WTC11 (cell line): ENCODE measurements around the gene NDUFS6. TPM values are rescaled to one million over a fixed set of nuclear protein-coding genes. Genes with fewer than 3 reads are reported as not detected.

Source experiments
- ATAC-seq: fragments of 200-7000 bp; cut with Tn5 transposase; 2 replicates; pipeline ENCODE4 v1.10.0; 2021; ENCODE audit warnings: mild to moderate bottlenecking, moderate library complexity
- CTCF ChIA-PET: fragments of 300-600 bp; sonication (Branson Sonifier 250); formaldehyde crosslinking; loops from one replicate; lab custom pipeline; 2021; ENCODE audit warnings: antibody characterized with exemption; lab: Charles Lee
- POLR2A ChIA-PET: fragments of 350-600 bp; sonication (Branson Sonifier 250); formaldehyde crosslinking; loops from one replicate; lab custom pipeline; 2021; ENCODE audit warnings: antibody characterized with exemption; lab: Charles Lee
- DNase-seq: peaks from one replicate; pipeline ENCODE4 v3.0.0; 2021; ENCODE audit warnings: low spot score
- H3K27ac Mint-ChIP-seq: 2 replicates; pipeline ENCODE4 v1.8.0; 2021; ENCODE audit warnings: mixed read lengths
- H3K27me3 Mint-ChIP-seq: 2 replicates; pipeline ENCODE4 v1.8.0; 2021; ENCODE audit warnings: low read depth, mild to moderate bottlenecking, moderate library complexity, mixed read lengths
- H3K36me3 Mint-ChIP-seq: 2 replicates; pipeline ENCODE4 v1.8.0; 2021; ENCODE audit warnings: mixed read lengths
- H3K4me1 Mint-ChIP-seq: 2 replicates; pipeline ENCODE4 v1.8.0; 2022; ENCODE audit warnings: mixed read lengths
- H3K4me3 Mint-ChIP-seq: 2 replicates; pipeline ENCODE4 v1.8.0; 2021; ENCODE audit warnings: mild to moderate bottlenecking, moderate library complexity, mixed read lengths
- H3K9me3 Mint-ChIP-seq: 2 replicates; pipeline ENCODE4 v1.8.0; 2021; ENCODE audit warnings: mixed read lengths
- ATF1 ChIP-seq: sonication (generic); formaldehyde crosslinking; IDR thresholded peaks from 2 replicates; pipeline ENCODE4 v1.8.1; 2023; ENCODE audit warnings: mild to moderate bottlenecking, moderate library complexity, missing genetic modification reagents
- ATF2 ChIP-seq: sonication (generic); formaldehyde crosslinking; IDR thresholded peaks from 2 replicates; pipeline ENCODE4 v1.8.1; 2022; ENCODE audit warnings: low read depth, missing genetic modification reagents, borderline replicate concordance
- CREB1 ChIP-seq: sonication (generic); formaldehyde crosslinking; IDR thresholded peaks from 2 replicates; pipeline ENCODE4 v1.8.0; 2023; ENCODE audit warnings: mild to moderate bottlenecking, missing genetic modification reagents
- CREM ChIP-seq: sonication (generic); formaldehyde crosslinking; IDR thresholded peaks from 2 replicates; pipeline ENCODE4 v1.8.1; 2022; ENCODE audit warnings: mild to moderate bottlenecking, missing genetic modification reagents, moderate library complexity
- ESRRA ChIP-seq: sonication (generic); formaldehyde crosslinking; IDR thresholded peaks from 2 replicates; pipeline ENCODE4 v1.8.1; 2022; ENCODE audit warnings: mild to moderate bottlenecking, missing genetic modification reagents, borderline replicate concordance
- ETV6 ChIP-seq: sonication (generic); formaldehyde crosslinking; IDR thresholded peaks from 2 replicates; pipeline ENCODE4 v1.8.1; 2022; ENCODE audit warnings: mild to moderate bottlenecking, missing genetic modification reagents
- HMGA2 ChIP-seq: fragments of 250-450 bp; sonication (Bioruptor Pico); IDR thresholded peaks from 2 replicates; pipeline ENCODE4 v1.4.0; 2021; ENCODE audit warnings: mild to moderate bottlenecking, moderate library complexity
- NFYB ChIP-seq: sonication (generic); formaldehyde crosslinking; conservative IDR thresholded peaks from 2 replicates; pipeline ENCODE4 v1.8.0; 2022; ENCODE audit warnings: low read depth, missing genetic modification reagents
- NR2C2 ChIP-seq: sonication (generic); formaldehyde crosslinking; IDR thresholded peaks from 2 replicates; pipeline ENCODE4 v1.8.0; 2022; ENCODE audit warnings: mild to moderate bottlenecking, missing genetic modification reagents
- SMAD4 ChIP-seq: sonication (generic); formaldehyde crosslinking; IDR thresholded peaks from 2 replicates; pipeline ENCODE4 v1.8.0; 2022; ENCODE audit warnings: mild to moderate bottlenecking, missing genetic modification reagents
- TCF7 ChIP-seq: sonication (generic); formaldehyde crosslinking; IDR thresholded peaks from 2 replicates; pipeline ENCODE4 v1.8.0; 2022; ENCODE audit warnings: mild to moderate bottlenecking, low read depth, missing genetic modification reagents, moderate library complexity
- TEAD4 ChIP-seq: sonication (generic); formaldehyde crosslinking; IDR thresholded peaks from 2 replicates; pipeline ENCODE4 v1.8.0; 2022; ENCODE audit warnings: mild to moderate bottlenecking, missing genetic modification reagents
- USF1 ChIP-seq: sonication (generic); formaldehyde crosslinking; IDR thresholded peaks from 2 replicates; pipeline ENCODE4 v1.8.0; 2022; ENCODE audit warnings: mild to moderate bottlenecking, missing genetic modification reagents
- ZMAT4 ChIP-seq: fragments of 250-450 bp; sonication (Bioruptor Pico); IDR thresholded peaks from 2 replicates; pipeline ENCODE4 v1.9.0; 2021; ENCODE audit warnings: mild to moderate bottlenecking
- ZNF121 ChIP-seq: sonication (generic); formaldehyde crosslinking; IDR thresholded peaks from 2 replicates; pipeline ENCODE4 v1.8.0; 2023; ENCODE audit warnings: missing genetic modification reagents
- ZNF423 ChIP-seq: fragments of 250-450 bp; sonication (Bioruptor Pico); IDR thresholded peaks from 2 replicates; pipeline ENCODE4 v2.1.2; 2022; ENCODE audit warnings: mild to moderate bottlenecking, moderate library complexity
- ZNF512 ChIP-seq: sonication (generic); formaldehyde crosslinking; IDR thresholded peaks from 2 replicates; pipeline ENCODE4 v1.8.1; 2022; ENCODE audit warnings: missing genetic modification reagents, borderline replicate concordance
- ZSCAN18 ChIP-seq: fragments of 250-450 bp; sonication (Bioruptor Pico); IDR thresholded peaks from 2 replicates; pipeline ENCODE4 v2.1.2; 2022; ENCODE audit warnings: mild to moderate bottlenecking, moderate library complexity
- total RNA-seq: library from RNA; stranded (reverse); gene quantifications from 3 replicates; pipeline ENCODE4 v1.2.3, GENCODE V29; 2021
- TF ChIP-seq, protein P1 (sequence below): sonication (generic); formaldehyde crosslinking; IDR thresholded peaks from 2 replicates; pipeline ENCODE4 v1.8.0; 2022; ENCODE audit warnings: mild to moderate bottlenecking, missing genetic modification reagents
- TF ChIP-seq, protein P2 (sequence below): fragments of 200-600 bp; IDR thresholded peaks from 2 replicates; pipeline ENCODE4 v1.8.0; 2022; ENCODE audit warnings: antibody characterized with exemption
- TF ChIP-seq, protein P3 (sequence below): fragments of 250-450 bp; sonication (Bioruptor Pico); IDR thresholded peaks from 2 replicates; pipeline ENCODE4 v1.9.0; 2021; ENCODE audit warnings: mild to moderate bottlenecking, borderline replicate concordance

Gene NDUFS6
- total RNA-seq, 1 experiment from 2014 or later: 84.3 TPM

- Mint-ChIP-seq H3K4me3 (no peak overlapping the region), H3K9me3 (no peaks in the 10 kb centered on the region), H3K27me3 (no peaks in the 10 kb centered on the region), H3K36me3 (peaks cover 20% of the 10 kb centered on the region), H3K4me1 (peaks cover 24% of the 10 kb centered on the region), H3K27ac (no peak overlapping the region)
- DNase-seq (no peak), ATAC-seq (no peak)
- POLR2A ChIA-PET: no interaction called here
- TF ChIP-seq ESRRA (CRISPR knock-in tag) (no peak), USF1 (CRISPR knock-in tag) (no peak), ATF1 (no peak), ATF2 (no peak), ETV6 (no peak), TEAD4 (CRISPR knock-in tag) (no peak), NFYB (CRISPR knock-in tag) (no peak), TCF7 (CRISPR knock-in tag) (no peak), NR2C2 (CRISPR knock-in tag) (no peak), ZSCAN18 (CRISPR knock-in tag) (no peak), SMAD4 (CRISPR knock-in tag) (no peak), ZMAT4 (CRISPR knock-in tag) (no peak)
- CTCF ChIA-PET: no interaction called here
Observed at GRCh38 chr5:1794901-1795290, 6.3 kb upstream of the NDUFS6 start.

DNA sequence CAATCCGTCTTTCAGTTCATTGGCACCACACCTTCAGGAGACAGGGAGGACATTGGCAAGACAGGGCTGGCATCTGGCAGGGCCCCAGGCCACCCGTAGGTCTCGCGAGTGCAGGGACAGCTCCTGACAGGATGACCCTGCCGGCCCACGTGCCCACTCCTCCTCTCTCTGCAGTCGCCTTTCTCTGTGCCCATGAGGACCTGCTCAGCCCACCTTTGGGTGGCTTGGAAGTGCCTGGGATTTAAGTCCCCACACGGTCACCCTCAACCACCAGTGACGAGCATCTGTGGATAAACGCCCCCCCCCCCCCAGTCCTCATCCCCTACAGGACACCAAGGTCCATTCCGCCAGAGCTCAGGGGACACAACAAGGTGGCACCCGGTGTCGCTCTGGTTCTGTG, 5.7 kb upstream of the NDUFS6 start:
- DNase-seq (no peak), ATAC-seq (no peak)
- TF ChIP-seq ZNF423 (CRISPR knock-in tag): no peak
- no peak for TF ChIP-seq ZNF512
- TF ChIP-seq, protein P1, sequence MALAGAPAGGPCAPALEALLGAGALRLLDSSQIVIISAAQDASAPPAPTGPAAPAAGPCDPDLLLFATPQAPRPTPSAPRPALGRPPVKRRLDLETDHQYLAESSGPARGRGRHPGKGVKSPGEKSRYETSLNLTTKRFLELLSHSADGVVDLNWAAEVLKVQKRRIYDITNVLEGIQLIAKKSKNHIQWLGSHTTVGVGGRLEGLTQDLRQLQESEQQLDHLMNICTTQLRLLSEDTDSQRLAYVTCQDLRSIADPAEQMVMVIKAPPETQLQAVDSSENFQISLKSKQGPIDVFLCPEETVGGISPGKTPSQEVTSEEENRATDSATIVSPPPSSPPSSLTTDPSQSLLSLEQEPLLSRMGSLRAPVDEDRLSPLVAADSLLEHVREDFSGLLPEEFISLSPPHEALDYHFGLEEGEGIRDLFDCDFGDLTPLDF (CRISPR knock-in tag): no peak
- no peak for TF ChIP-seq CREM (CRISPR knock-in tag)
- TF ChIP-seq, protein P2, sequence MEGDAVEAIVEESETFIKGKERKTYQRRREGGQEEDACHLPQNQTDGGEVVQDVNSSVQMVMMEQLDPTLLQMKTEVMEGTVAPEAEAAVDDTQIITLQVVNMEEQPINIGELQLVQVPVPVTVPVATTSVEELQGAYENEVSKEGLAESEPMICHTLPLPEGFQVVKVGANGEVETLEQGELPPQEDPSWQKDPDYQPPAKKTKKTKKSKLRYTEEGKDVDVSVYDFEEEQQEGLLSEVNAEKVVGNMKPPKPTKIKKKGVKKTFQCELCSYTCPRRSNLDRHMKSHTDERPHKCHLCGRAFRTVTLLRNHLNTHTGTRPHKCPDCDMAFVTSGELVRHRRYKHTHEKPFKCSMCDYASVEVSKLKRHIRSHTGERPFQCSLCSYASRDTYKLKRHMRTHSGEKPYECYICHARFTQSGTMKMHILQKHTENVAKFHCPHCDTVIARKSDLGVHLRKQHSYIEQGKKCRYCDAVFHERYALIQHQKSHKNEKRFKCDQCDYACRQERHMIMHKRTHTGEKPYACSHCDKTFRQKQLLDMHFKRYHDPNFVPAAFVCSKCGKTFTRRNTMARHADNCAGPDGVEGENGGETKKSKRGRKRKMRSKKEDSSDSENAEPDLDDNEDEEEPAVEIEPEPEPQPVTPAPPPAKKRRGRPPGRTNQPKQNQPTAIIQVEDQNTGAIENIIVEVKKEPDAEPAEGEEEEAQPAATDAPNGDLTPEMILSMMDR: no peak
- TF ChIP-seq, protein P3, sequence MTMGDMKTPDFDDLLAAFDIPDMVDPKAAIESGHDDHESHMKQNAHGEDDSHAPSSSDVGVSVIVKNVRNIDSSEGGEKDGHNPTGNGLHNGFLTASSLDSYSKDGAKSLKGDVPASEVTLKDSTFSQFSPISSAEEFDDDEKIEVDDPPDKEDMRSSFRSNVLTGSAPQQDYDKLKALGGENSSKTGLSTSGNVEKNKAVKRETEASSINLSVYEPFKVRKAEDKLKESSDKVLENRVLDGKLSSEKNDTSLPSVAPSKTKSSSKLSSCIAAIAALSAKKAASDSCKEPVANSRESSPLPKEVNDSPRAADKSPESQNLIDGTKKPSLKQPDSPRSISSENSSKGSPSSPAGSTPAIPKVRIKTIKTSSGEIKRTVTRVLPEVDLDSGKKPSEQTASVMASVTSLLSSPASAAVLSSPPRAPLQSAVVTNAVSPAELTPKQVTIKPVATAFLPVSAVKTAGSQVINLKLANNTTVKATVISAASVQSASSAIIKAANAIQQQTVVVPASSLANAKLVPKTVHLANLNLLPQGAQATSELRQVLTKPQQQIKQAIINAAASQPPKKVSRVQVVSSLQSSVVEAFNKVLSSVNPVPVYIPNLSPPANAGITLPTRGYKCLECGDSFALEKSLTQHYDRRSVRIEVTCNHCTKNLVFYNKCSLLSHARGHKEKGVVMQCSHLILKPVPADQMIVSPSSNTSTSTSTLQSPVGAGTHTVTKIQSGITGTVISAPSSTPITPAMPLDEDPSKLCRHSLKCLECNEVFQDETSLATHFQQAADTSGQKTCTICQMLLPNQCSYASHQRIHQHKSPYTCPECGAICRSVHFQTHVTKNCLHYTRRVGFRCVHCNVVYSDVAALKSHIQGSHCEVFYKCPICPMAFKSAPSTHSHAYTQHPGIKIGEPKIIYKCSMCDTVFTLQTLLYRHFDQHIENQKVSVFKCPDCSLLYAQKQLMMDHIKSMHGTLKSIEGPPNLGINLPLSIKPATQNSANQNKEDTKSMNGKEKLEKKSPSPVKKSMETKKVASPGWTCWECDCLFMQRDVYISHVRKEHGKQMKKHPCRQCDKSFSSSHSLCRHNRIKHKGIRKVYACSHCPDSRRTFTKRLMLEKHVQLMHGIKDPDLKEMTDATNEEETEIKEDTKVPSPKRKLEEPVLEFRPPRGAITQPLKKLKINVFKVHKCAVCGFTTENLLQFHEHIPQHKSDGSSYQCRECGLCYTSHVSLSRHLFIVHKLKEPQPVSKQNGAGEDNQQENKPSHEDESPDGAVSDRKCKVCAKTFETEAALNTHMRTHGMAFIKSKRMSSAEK (CRISPR knock-in tag): no peak
- TF ChIP-seq CREB1 (CRISPR knock-in tag): no peak
- no peak for TF ChIP-seq SMAD4 (CRISPR knock-in tag)
- TF ChIP-seq ZNF121: no peak
- TF ChIP-seq HMGA2: no peak
- Mint-ChIP-seq H3K4me1 (peaks cover 18% of the 10 kb centered on the region), H3K4me3 (no peak overlapping the region), H3K27ac (no peak overlapping the region), H3K27me3 (no peaks in the 10 kb centered on the region), H3K36me3 (peaks cover 20% of the 10 kb centered on the region), H3K9me3 (no peaks in the 10 kb centered on the region)
- POLR2A ChIA-PET: interaction anchor here (0.6 kb wide), 1 partner anchor 127 kb away, joined by 3 read pairs; no protein-coding TSS in a partner anchor
- CTCF ChIA-PET: no interaction called here
